ENCODE data around the gene TES.
"Not testable (repeated sequence)": the region's sequence is repeated elsewhere in the genome, so short reads cannot be mapped to it uniquely, and the experiment has no call there.

TES gene, protein sequence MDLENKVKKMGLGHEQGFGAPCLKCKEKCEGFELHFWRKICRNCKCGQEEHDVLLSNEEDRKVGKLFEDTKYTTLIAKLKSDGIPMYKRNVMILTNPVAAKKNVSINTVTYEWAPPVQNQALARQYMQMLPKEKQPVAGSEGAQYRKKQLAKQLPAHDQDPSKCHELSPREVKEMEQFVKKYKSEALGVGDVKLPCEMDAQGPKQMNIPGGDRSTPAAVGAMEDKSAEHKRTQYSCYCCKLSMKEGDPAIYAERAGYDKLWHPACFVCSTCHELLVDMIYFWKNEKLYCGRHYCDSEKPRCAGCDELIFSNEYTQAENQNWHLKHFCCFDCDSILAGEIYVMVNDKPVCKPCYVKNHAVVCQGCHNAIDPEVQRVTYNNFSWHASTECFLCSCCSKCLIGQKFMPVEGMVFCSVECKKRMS

GRCh38 chr7:116210345-116211005, at the start of gene TES:
Gene TES (plus strand): TSS chr7:116210539. CDS start chr7:116210708, 169 bp downstream.
- no peak for DNase-seq

- DNase-seq = no peak
Measured at GRCh38 chr7:116161728-116162127, 48.6 kb upstream of the TES start.

- DNase-seq = no peak
Measured at GRCh38 chr7:116162254-116162653, 48.1 kb upstream of the TES start.

GRCh38 chr7:116162992-116163391, 47.3 kb upstream of the TES start:
- no peak for DNase-seq

GRCh38 chr7:116164552-116165306, 45.6 kb upstream of the TES start:
- DNase-seq = no peak

GRCh38 chr7:116165717-116166116, 44.6 kb upstream of the TES start:
- DNase-seq = no peak

- DNase-seq = no peak
Measured at GRCh38 chr7:116166156-116166555, 44.2 kb upstream of the TES start.

DNA sequence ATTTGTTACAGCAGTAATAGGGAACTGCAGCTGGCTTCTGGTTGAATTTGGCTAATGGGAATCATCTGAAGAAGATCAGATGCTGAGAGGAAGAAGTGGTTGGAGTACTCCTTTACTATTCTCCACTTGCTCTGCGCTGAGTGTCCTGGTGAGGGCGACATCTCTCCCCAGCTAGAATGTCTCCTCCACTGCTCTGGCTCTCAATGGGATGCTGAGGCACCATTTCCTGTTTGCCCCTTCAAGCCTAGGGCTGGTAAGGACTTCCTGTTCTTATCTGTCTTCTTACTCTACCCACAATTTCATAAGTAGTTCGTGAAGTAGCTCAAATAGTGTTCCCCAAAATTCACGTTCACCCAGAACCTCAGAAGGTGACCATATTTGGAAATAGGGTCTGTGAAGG, 43.2 kb upstream of the TES start:
- no peak for DNase-seq

DNA sequence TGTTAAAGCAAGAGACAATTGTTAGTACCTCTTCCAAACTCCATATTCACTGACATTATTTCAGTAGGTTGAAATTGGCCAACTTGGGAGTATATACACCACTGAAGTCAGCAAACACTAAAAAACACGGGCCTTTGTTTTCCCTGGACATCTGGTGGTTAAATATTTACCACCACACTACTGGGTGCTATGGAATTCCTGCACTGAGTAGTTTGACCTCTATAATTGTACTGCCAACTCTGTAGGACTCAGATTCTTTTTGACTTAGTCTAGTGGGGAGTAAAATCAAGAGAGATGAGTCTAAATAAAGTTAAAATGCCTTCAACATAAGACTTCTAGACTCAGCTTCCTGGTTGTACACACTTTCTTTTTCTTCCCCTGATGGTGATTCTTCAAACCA, 41.3 kb upstream of the TES start:
- no peak for DNase-seq

DNA sequence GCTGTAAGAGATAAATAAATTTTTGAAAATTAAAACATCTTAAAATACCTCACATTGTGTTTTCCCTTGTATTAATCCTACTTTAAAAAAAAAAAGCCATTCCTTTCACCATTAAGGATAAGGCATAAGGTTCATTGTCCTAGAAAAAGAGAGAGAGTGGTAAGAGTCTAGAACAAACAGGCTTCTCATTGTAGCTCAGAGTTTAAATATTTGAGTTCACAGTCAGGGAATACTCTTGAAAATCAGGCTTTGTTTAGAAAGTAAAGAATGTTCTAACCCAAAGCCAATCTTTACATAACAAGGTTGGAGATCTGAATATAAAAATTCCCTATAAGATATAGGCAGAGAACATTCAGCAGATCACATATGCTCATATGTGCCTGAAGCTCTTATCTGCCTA, 40.2 kb upstream of the TES start:
- DNase-seq = no peak

GRCh38 chr7:116171094-116171493, 39.2 kb upstream of the TES start:
- no peak for DNase-seq

DNA sequence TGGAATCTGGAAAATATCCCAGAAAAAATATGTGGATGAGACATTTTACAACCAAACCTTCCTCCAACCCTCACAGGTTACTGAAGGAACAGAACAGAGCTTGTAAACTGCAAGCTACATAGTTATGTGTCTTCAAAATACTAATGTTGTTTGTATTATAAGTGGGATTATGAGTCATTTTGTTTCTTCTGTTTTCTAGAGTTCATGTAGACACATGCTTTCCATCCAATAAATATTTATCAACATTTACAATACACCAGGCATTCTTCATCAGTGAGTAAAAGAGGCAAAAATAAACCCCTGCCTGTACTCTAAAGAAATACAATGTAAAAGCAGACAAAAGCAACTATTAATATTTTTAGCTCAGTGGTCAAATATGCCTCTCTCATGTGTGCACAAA, 38.0 kb upstream of the TES start:
- DNase-seq = no peak

GRCh38 chr7:116173051-116174028, 37.0 kb upstream of the TES start:
- DNase-seq = no peak

DNA sequence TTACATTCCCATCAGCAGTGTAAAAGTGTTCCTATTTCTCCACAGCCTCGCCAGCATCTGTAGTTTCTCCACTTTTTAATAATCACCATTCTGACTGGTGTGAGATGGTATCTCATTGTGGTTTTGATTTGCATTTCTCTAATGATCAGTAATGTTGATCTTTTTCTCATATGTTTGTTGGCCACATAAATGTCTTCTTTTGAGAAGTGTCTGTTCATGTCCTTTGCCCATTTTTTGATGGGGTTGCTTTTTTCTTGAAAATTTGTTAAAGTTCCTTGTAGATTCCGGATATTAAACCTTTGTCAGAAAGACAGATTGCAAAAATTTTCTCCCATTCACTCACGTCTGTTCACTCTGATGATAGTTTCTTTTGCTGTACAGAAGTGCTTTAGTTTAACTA, 35.2 kb upstream of the TES start:
- not testable (repeated sequence) for DNase-seq

- DNase-seq = no peak
Measured at GRCh38 chr7:116176226-116176625, 34.1 kb upstream of the TES start.

DNA sequence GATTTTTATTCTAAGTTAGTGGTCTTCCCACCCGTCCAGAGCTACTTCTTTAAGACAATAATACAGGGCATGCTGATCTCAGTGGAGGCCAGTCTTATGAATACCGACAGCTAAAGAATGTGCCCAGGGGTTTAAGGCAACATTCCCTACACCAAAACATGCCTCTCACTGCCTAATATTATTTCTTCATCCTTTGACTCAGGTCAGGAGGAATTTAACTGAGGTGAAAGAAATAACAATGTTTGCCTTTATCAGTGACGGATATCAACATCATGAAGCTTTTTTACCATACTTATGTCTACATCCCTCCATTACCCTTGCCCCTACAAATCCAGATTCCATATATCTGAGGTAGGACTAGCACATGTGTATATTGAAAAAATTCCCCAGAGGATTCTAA, 33.3 kb upstream of the TES start:
- no peak for DNase-seq

DNA sequence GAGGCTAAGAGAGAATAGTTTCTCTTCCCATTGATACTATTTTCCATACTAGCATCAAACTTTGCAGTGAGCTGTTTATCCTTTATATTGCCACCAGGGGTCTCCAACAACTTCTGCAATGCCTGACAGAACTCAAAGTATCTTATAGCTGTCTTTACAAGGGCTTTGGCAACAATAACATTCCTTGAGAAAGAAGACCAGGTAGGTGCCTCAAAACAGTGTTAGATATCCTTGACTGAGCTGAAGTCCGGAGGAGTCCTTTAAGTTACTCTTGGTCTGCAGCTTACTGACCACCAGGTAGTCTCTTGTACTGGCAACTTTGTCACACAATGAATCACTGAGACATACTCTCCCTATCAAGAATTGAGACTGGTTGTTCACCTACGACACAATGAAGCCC, 30.0 kb upstream of the TES start:
- no peak for DNase-seq

DNA sequence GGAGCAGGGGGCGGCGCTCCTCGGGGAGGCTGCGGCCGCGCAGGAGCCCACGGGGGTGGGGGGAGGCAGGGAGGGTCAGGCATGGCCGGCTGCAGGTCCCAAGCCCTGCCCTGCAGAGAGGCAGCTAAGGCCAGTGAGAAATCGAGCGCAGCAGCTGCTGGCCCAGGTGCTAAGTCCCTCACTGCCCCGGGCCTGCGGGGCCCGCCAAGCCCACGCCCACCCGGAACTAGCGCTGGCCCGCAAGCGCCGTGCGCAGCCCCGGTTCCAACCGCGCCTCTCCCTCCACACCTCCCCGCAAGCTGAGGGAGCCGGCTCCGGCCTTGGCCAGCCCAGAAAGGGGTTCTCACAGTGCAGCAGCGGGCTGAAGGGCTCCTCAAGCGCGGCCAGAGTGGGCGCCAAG, 28.3 kb upstream of the TES start:
- no peak for DNase-seq

GRCh38 chr7:116185450-116185849, 24.9 kb upstream of the TES start:
- DNase-seq = no peak

GRCh38 chr7:116185956-116186355, 24.4 kb upstream of the TES start:
- no peak for DNase-seq

- no peak for DNase-seq
Measured at GRCh38 chr7:116187400-116187799, 22.9 kb upstream of the TES start.

DNA sequence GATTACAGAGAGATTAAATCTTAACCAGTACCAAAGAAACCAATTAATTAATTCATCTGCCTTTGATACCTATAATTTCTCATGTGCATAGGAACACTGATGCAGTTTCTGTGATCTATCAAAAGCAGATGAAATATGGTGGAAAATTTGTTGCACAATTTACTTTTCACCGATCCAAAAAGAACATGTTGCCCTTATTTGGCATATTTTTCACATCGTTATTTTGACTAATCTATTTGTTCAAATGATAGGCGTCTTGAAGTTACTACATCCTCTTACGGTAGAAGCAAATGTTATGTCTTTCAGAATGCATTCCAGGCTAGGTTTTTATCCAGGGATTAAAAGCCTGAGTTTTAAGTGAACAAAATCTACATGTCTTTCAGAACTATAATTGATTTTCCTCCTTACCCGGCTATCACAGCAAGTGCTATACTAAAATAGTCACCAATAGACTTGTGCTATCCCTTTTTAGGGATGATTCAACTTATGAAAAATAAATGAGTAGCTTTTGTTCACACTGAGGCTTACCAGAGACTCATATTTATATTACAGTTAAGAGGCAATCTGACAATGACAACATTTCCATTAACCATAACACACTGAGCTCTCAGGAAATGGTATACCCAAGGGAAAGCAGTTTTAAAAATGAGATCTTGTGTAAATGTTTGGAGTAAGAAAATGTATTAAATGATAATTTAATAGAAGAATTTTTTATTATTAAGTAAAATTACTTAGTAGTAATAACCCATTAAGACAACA, 16.8 kb upstream of the TES start:
- DNase-seq = no peak
